Measurements from ENCODE around the gene PTTG1IP. TPM values are rescaled to one million over a fixed set of nuclear protein-coding genes. Genes with fewer than 3 reads are reported as not detected.
A peak's percentile ranks its signal among the peaks of the same experiment; 100 is the strongest.

Gene PTTG1IP
- total and polyA plus RNA-seq, 2 donors: 75.3 to 138 TPM

DNA sequence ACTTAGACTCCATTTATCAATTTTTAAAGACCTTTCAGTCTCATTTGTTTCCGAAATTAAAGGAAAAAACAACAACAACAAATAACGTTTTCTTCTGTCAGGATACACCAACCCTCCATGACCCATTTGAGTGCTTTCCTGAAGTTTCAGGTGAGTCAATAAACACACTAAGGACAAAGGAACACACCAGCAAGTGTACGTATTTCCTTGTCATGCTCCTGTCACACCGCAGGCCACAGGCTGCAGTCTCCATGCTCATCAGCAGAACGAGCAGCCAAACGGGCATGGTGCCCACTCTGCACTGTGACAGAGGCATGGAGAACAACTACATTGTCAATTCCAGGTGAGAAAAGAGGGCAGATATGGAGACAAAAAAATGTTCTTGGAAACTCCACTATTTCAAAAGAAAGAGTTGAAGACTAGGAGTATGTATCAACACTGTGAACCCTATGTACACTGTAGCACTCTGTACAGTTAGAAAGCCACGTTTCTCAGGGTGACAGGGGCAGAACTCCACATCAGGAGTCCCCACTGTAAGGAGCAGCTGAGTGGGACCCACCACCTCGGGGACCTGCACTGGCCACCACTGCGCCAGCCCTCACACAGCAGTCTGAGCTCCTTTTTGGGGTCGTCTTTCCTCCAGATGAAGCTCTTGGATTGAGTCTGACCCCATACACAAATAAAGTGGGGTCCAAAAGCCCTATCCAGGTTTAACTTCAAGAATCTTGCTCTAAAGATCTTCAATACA lies 2.6 kb downstream of the PTTG1IP start:
- peaks cover 0 to 2% of the 10 kb centered on the region in 2 donors for H3K27me3 ChIP-seq (ENCODE audit: control insufficient read depth in 2 of 2, insufficient read depth in 1 of 2, low read length in 1 of 2)
- 79% methylated on average over 10 of the region's 10 CpGs for WGBS
- H3K4me1 ChIP-seq (ENCODE audit: control insufficient read depth in 2 of 2, insufficient read depth in 2 of 2, low read length in 2 of 2): peaks cover 45 to 81% of the 10 kb centered on the region in 2 donors
- H3K9me3 ChIP-seq (ENCODE audit: control insufficient read depth in 2 of 2, insufficient read depth in 1 of 2, low read length in 1 of 2): no peaks in the 10 kb centered on the region
- no peak overlapping the region for H3K4me3 ChIP-seq (ENCODE audit: low read length in 2 of 2)
- no peak for DNase-seq (ENCODE audit: low read depth in 6 of 9, low spot score in 9 of 9)
- H3K36me3 ChIP-seq (ENCODE audit: control insufficient read depth in 2 of 2, insufficient read depth in 2 of 2, low read length in 1 of 2): peaks cover 0 to 7% of the 10 kb centered on the region in 2 donors
- H3K27ac ChIP-seq (ENCODE audit: low read depth in 1 of 2, low read length in 1 of 2): peak overlapping the region in 1 of 2 donors; percentile 10

DNA sequence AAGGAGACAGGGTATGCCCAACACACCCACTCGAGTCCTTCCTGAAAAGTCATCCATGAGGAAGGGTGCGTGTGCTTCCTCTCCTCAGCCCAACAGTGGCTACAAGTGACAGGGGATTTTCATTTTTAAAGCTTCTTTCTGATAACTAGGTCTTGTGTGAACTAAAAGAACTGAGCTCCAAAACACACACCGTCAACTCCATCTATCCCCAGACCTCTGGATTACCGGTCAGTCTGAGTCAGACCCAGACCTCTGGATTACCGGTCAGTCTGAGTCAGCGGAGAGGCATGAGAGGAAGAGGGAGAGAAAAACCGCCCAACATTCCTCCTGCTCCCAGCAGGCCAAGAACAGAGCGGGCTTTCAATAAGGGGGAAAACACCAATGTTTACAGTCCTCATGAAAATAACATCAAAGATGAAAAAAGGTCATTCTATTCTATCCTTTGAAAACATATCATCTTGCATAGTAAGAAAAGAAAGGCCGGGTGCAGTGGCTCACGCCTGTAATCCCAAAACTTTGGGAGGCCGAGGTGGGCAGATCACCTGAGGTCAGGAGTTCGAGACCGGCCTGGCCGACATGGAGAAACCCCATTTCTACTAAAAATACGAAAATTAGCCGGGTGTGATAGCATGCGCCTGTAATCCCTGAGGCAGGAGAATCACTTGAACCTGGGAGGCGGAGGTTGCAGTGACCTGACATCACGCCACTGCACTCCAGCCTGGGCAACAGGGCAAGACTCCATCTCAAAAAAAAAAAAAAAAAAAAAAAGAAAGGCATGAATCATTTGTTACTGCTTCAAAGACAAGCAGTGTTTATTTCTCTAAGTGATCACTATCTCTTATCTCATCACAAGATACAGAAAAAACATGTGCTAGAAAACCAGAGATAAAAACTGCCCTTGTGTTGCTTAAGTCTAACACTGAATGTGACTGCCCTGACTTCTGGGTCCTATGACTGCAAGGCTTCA lies 3.4 kb downstream of the PTTG1IP start:
- peaks cover 3 to 12% of the 10 kb centered on the region in 2 donors for H3K36me3 ChIP-seq (ENCODE audit: control insufficient read depth in 2 of 2, insufficient read depth in 2 of 2, low read length in 1 of 2)
- H3K4me3 ChIP-seq (ENCODE audit: low read length in 2 of 2): no peak overlapping the region
- no peak overlapping the region for H3K27ac ChIP-seq (ENCODE audit: low read depth in 1 of 2, low read length in 1 of 2)
- no peaks in the 10 kb centered on the region for H3K9me3 ChIP-seq (ENCODE audit: control insufficient read depth in 2 of 2, insufficient read depth in 1 of 2, low read length in 1 of 2)
- peaks cover 49 to 81% of the 10 kb centered on the region in 2 donors for H3K4me1 ChIP-seq (ENCODE audit: control insufficient read depth in 2 of 2, insufficient read depth in 2 of 2, low read length in 2 of 2)
- DNase-seq (ENCODE audit: low read depth in 6 of 9, low spot score in 9 of 9): no peak
- H3K27me3 ChIP-seq (ENCODE audit: control insufficient read depth in 2 of 2, insufficient read depth in 1 of 2, low read length in 1 of 2): peaks cover 0 to 2% of the 10 kb centered on the region in 2 donors
- 94% methylated on average over 19 of the region's 19 CpGs for WGBS

DNA sequence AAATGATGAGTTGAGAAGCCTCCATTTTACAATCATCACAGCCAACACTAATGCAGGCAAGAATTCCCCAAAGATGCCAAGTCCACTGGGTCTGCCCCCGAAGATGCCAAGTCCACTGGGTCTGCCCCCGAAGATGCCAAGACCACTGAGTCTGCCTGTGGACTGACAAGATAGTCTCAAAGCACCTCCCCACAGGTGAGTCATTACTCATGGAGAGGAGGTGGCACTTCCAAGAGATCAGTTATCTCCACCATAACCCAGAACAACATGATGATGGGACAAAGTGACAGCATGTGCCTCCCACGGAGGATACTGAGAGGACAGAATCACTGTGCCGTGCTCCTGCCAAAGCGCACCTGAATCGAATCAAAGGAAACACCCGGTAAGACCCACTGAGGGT lies 4.8 kb downstream of the PTTG1IP start:
- peak overlapping the region; percentile 44 to 71 for H3K27ac ChIP-seq (ENCODE audit: low read depth in 1 of 2, low read length in 1 of 2)
- H3K27me3 ChIP-seq (ENCODE audit: control insufficient read depth in 2 of 2, insufficient read depth in 1 of 2, low read length in 1 of 2): no peaks in the 10 kb centered on the region
- H3K9me3 ChIP-seq (ENCODE audit: control insufficient read depth in 2 of 2, insufficient read depth in 1 of 2, low read length in 1 of 2): no peaks in the 10 kb centered on the region
- 84% methylated on average over 7 of the region's 7 CpGs for WGBS
- no peak for DNase-seq (ENCODE audit: low read depth in 6 of 9, low spot score in 9 of 9)
- no peak overlapping the region for H3K4me3 ChIP-seq (ENCODE audit: low read length in 2 of 2)
- peaks cover 46 to 70% of the 10 kb centered on the region in 2 donors for H3K4me1 ChIP-seq (ENCODE audit: control insufficient read depth in 2 of 2, insufficient read depth in 2 of 2, low read length in 2 of 2)
- peaks cover 17 to 25% of the 10 kb centered on the region in 2 donors for H3K36me3 ChIP-seq (ENCODE audit: control insufficient read depth in 2 of 2, insufficient read depth in 2 of 2, low read length in 1 of 2)

DNA sequence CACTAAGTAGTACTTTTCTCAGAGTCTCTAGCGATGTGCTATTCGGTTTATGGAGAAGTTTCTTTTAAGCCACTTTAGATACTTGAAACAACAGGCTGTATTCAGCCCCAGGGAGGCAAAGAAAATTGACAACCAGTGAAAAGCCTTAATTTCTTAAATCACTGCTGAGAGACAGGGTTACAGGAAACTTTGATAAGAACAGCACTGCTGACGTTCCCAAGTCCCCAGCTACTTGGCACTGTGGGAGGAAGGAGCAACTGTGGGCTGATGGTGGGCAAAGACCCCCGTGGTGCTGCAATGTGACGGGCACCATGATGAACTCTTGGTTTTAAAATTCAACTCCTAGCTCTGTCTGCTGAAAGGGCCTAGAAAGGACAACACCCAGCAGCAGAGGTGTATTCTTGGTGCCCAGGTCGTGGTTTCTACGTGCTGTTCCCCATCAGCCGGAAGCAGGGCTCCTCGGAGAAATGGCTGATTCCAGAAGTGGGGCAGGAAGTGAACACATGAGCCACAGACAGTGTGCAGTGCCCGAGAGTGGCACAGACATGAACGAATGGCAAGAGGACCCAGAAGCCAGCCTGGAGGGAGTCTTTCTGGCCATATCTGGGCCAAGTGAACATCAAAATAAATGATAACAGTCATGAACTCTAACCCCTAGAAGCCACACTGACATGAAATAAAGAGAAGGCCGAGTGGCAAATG lies 5.3 kb downstream of the PTTG1IP start:
- Histone ChIP-seq H3K27ac (ENCODE audit: low read depth in 1 of 2, low read length in 1 of 2) (peak overlapping the region; percentile 44 to 71), H3K36me3 (ENCODE audit: control insufficient read depth in 2 of 2, insufficient read depth in 2 of 2, low read length in 1 of 2) (peaks cover 20 to 31% of the 10 kb centered on the region in 2 donors), H3K4me3 (ENCODE audit: low read length in 2 of 2) (no peak overlapping the region), H3K4me1 (ENCODE audit: control insufficient read depth in 2 of 2, insufficient read depth in 2 of 2, low read length in 2 of 2) (peaks cover 46 to 70% of the 10 kb centered on the region in 2 donors), H3K27me3 (ENCODE audit: control insufficient read depth in 2 of 2, insufficient read depth in 1 of 2, low read length in 1 of 2) (no peaks in the 10 kb centered on the region), H3K9me3 (ENCODE audit: control insufficient read depth in 2 of 2, insufficient read depth in 1 of 2, low read length in 1 of 2) (no peaks in the 10 kb centered on the region)
- WGBS: 45% methylated on average over 12 of the region's 12 CpGs
- DNase-seq (ENCODE audit: low read depth in 6 of 9, low spot score in 9 of 9): peak in 4 of 9 donors; percentile 48 to 81 (median 62)

DNA sequence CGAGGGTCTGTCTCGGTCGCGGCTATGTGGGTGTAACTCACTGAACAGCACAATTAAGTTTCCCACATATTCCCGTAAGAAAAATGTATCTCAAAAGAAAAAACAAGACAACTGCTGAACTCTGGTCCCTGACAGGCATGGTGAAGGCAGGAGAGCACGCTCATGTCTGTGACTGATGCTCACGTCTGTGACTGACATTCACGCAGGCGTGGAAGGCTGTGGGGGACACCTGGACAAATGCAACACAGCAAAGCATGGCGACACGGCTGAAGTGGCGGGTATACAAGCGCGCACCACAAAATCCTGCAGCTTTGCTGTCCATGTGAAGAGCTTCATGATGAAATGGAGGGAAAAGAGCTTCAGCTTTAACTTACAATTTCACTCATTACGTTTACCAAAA lies 6.0 kb downstream of the PTTG1IP start:
- no peak for DNase-seq (ENCODE audit: low read depth in 6 of 9, low spot score in 9 of 9)
- H3K36me3 ChIP-seq (ENCODE audit: control insufficient read depth in 2 of 2, insufficient read depth in 2 of 2, low read length in 1 of 2): peaks cover 24 to 33% of the 10 kb centered on the region in 2 donors
- no peaks in the 10 kb centered on the region for H3K9me3 ChIP-seq (ENCODE audit: control insufficient read depth in 2 of 2, insufficient read depth in 1 of 2, low read length in 1 of 2)
- no peaks in the 10 kb centered on the region for H3K27me3 ChIP-seq (ENCODE audit: control insufficient read depth in 2 of 2, insufficient read depth in 1 of 2, low read length in 1 of 2)
- H3K4me1 ChIP-seq (ENCODE audit: control insufficient read depth in 2 of 2, insufficient read depth in 2 of 2, low read length in 2 of 2): peaks cover 43 to 68% of the 10 kb centered on the region in 2 donors
- H3K27ac ChIP-seq (ENCODE audit: low read depth in 1 of 2, low read length in 1 of 2): no peak overlapping the region
- H3K4me3 ChIP-seq (ENCODE audit: low read length in 2 of 2): no peak overlapping the region
- 93% methylated on average over 15 of the region's 15 CpGs for WGBS

DNA sequence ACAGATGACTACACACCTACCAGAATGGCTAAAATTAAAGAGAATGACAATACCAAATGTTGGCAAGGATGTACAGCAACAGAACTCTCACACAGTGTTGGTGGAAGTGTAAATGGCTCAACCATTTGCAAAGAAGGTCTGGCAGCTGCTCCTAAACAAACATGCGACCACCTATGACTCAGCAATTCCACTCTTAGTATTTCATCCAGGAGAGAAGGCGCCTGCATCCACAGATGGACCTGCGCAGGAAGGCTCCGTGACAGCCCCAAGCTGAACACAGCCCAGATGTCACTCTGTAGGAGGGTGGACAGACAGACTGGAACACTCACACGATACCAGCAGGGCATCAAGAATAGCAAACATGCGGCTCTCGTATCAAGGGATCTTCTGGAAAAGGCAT lies 6.7 kb downstream of the PTTG1IP start:
- peaks cover 36 to 61% of the 10 kb centered on the region in 2 donors for H3K4me1 ChIP-seq (ENCODE audit: control insufficient read depth in 2 of 2, insufficient read depth in 2 of 2, low read length in 2 of 2)
- H3K27ac ChIP-seq (ENCODE audit: low read depth in 1 of 2, low read length in 1 of 2): no peak overlapping the region
- no peak for DNase-seq (ENCODE audit: low read depth in 6 of 9, low spot score in 9 of 9)
- 71% methylated on average over 7 of the region's 7 CpGs for WGBS
- no peaks in the 10 kb centered on the region for H3K9me3 ChIP-seq (ENCODE audit: control insufficient read depth in 2 of 2, insufficient read depth in 1 of 2, low read length in 1 of 2)
- peaks cover 24 to 37% of the 10 kb centered on the region in 2 donors for H3K36me3 ChIP-seq (ENCODE audit: control insufficient read depth in 2 of 2, insufficient read depth in 2 of 2, low read length in 1 of 2)
- no peaks in the 10 kb centered on the region for H3K27me3 ChIP-seq (ENCODE audit: control insufficient read depth in 2 of 2, insufficient read depth in 1 of 2, low read length in 1 of 2)
- H3K4me3 ChIP-seq (ENCODE audit: low read length in 2 of 2): no peak overlapping the region

DNA sequence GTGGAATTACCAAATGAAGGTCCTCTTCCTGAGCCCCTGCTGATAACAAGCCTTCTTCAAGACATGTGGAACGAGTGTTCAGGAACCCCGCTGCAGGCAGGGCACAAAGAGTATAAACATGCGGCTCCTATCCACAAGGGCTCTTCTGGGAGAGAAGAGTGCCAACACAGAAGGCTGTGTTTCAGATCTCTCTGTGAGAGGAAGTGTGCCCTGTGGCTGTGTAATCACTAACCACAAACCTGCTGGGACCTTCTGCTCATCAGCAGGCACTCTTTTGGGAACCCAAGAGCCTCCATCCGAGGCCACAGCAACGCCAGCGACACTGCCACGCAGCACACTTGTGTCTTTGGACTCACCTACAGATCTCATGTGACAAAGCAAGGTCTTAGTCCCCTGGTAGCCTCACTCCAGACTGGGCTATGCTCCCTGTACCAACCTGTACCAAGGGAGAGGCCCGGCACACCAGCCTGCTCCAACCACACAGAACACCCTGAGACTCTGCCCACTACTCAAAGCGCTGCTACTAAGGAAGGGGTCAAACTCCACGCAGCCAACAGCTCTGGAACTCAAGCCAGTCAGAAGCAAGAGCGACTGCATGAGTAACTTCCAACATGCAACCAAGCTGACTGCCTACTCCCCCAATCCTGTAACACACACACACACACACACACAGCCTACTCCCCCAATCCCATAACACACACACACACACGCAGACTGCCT lies 7.8 kb downstream of the PTTG1IP start:
- no peak overlapping the region for H3K27ac ChIP-seq (ENCODE audit: low read depth in 1 of 2, low read length in 1 of 2)
- H3K27me3 ChIP-seq (ENCODE audit: control insufficient read depth in 2 of 2, insufficient read depth in 1 of 2, low read length in 1 of 2): no peaks in the 10 kb centered on the region
- no peaks in the 10 kb centered on the region for H3K9me3 ChIP-seq (ENCODE audit: control insufficient read depth in 2 of 2, insufficient read depth in 1 of 2, low read length in 1 of 2)
- 44% methylated on average over 12 of the region's 12 CpGs for WGBS
- peaks cover 26 to 51% of the 10 kb centered on the region in 2 donors for H3K4me1 ChIP-seq (ENCODE audit: control insufficient read depth in 2 of 2, insufficient read depth in 2 of 2, low read length in 2 of 2)
- peaks cover 34 to 45% of the 10 kb centered on the region in 2 donors for H3K36me3 ChIP-seq (ENCODE audit: control insufficient read depth in 2 of 2, insufficient read depth in 2 of 2, low read length in 1 of 2)
- DNase-seq (ENCODE audit: low read depth in 6 of 9, low spot score in 9 of 9): peak in 1 of 9 donors; percentile 50
- no peak overlapping the region for H3K4me3 ChIP-seq (ENCODE audit: low read length in 2 of 2)

DNA sequence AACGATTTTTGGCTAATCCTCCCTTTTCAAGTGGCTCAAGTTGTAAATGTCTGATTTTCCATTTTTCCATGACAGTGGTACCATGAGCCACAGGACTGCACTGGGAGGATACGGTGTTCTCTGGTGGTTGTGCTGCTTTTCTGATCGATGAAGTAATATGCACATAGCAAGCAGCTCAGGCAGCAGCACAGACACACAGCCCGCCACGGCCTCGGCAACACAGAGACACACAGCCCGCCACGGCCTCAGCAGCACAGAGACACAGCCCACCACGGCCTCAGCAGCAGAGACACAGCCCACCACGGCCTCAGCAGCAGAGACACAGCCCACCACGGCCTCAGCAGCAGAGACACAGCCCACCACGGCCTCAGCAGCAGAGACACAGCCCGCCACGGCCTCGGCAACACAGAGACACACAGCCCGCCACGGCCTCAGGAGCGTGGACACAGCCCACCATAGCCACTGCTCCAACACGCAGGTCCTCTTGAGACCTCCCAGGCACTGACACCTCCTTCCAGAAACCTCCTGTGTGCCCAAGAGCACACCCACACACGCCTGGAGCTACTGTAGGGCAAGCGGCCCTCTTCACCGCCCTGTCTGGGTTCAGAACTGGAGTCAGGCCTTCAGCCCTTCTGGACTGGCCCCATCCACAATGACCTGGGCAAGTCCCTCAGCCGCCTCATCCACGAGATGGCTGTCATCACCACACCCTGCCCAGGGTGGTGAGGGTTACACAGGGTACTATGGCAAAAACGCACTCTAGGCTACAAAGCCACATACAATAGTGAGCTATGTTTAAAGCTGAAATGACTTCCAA lies 10.4 kb downstream of the PTTG1IP start:
- Histone ChIP-seq H3K4me1 (ENCODE audit: control insufficient read depth in 2 of 2, insufficient read depth in 2 of 2, low read length in 2 of 2) (peaks cover 14 to 28% of the 10 kb centered on the region in 2 donors), H3K9me3 (ENCODE audit: control insufficient read depth in 2 of 2, insufficient read depth in 1 of 2, low read length in 1 of 2) (no peaks in the 10 kb centered on the region), H3K4me3 (ENCODE audit: low read length in 2 of 2) (no peak overlapping the region), H3K27me3 (ENCODE audit: control insufficient read depth in 2 of 2, insufficient read depth in 1 of 2, low read length in 1 of 2) (no peaks in the 10 kb centered on the region), H3K27ac (ENCODE audit: low read depth in 1 of 2, low read length in 1 of 2) (no peak overlapping the region), H3K36me3 (ENCODE audit: control insufficient read depth in 2 of 2, insufficient read depth in 2 of 2, low read length in 1 of 2) (peaks cover 53 to 68% of the 10 kb centered on the region in 2 donors)
- WGBS: 82% methylated on average over 25 of the region's 25 CpGs
- DNase-seq (ENCODE audit: low read depth in 6 of 9, low spot score in 9 of 9): no peak
